HEK293 (cell line): Measurements from ENCODE around the gene FLYWCH1.

Experiments used
- CTCF ChIA-PET: fragments of 350-600 bp; formaldehyde crosslinking; extraction: SDS; loops from one replicate; lab custom pipeline; 2021; ENCODE audit warnings: antibody characterized with exemption; lab: Yijun Ruan, JAX
- POLR2A ChIA-PET: fragments of 300-600 bp; formaldehyde crosslinking; extraction: SDS; loops from one replicate; lab custom pipeline; 2020; ENCODE audit warnings: antibody characterized with exemption, inconsistent platforms; lab: Yijun Ruan, JAX
- H3K27ac ChIP-seq: fragments of 200-500 bp; sonication (Bioruptor generic); 2 replicates; pipeline ENCODE4 v1.5.1; 2014; ENCODE audit warnings: low read depth, low read length, control low read depth, inconsistent platforms; ENCODE audit errors: extremely low read depth
- H3K36me3 ChIP-seq, 2 experiments: fragments of 200-500 bp in 1 of 2; sonication (Bioruptor generic) in 1 of 2; 1 replicate in 1 of 2; 2 replicates in 1 of 2; pipeline ENCODE4 v1.5.1; 2014 to 2017; ENCODE audit warnings: inconsistent platforms in 2 of 2, low read length in 2 of 2; ENCODE audit not compliant: control insufficient read depth in 2 of 2, insufficient read depth in 1 of 2
- H3K4me1 ChIP-seq: fragments of 200-500 bp; sonication (Bioruptor generic); 2 replicates; pipeline ENCODE4 v1.5.1; 2014; ENCODE audit warnings: mild to moderate bottlenecking, low read length, inconsistent platforms; ENCODE audit not compliant: control insufficient read depth, insufficient read depth
- H3K4me3 ChIP-seq: 2 replicates; pipeline ENCODE4 v1.5.1; 2011; ENCODE audit warnings: low read depth, mild to moderate bottlenecking, control low read depth, low read length, moderate library complexity
- H3K9me3 ChIP-seq: fragments of 200-500 bp; sonication (Bioruptor generic); 2 replicates; pipeline ENCODE4 v1.5.1; 2014; ENCODE audit warnings: low read depth, low read length, inconsistent platforms; ENCODE audit not compliant: control insufficient read depth, insufficient read depth
- BCL11B ChIP-seq: fragments of 450-650 bp; formaldehyde crosslinking; IDR thresholded peaks from 2 replicates; pipeline ENCODE4 v1.5.1; 2016; ENCODE audit warnings: low read depth, missing biosample characterization, missing genetic modification characterization
- KLF10 ChIP-seq: fragments of 450-650 bp; IDR thresholded peaks from 2 replicates; pipeline ENCODE4 v1.5.1; 2018; ENCODE audit warnings: missing biosample characterization, mild to moderate bottlenecking, missing genetic modification characterization
- KLF8 ChIP-seq: fragments of 450-650 bp; formaldehyde crosslinking; IDR thresholded peaks from 2 replicates; pipeline ENCODE4 v1.5.1; 2016; ENCODE audit warnings: missing biosample characterization, missing genetic modification characterization
- KLF9 ChIP-seq: fragments of 450-650 bp; formaldehyde crosslinking; IDR thresholded peaks from 2 replicates; pipeline ENCODE4 v1.5.1; 2016; ENCODE audit warnings: missing biosample characterization, missing genetic modification characterization, low read depth
- MEIS1 ChIP-seq: sonication (generic); formaldehyde crosslinking; IDR thresholded peaks from 2 replicates; pipeline ENCODE4 v1.8.1; 2022; ENCODE audit warnings: missing genetic modification reagents, mild to moderate bottlenecking, borderline replicate concordance
- SP7 ChIP-seq: fragments of 450-650 bp; formaldehyde crosslinking; IDR thresholded peaks from 2 replicates; pipeline ENCODE4 v1.5.1; 2016; ENCODE audit warnings: missing biosample characterization, missing genetic modification characterization
- YY2 ChIP-seq: fragments of 450-650 bp; formaldehyde crosslinking; IDR thresholded peaks from 2 replicates; pipeline ENCODE4 v1.5.1; 2016; ENCODE audit warnings: missing biosample characterization, missing genetic modification characterization
- ZFP3 ChIP-seq: fragments of 450-650 bp; formaldehyde crosslinking; IDR thresholded peaks from 2 replicates; pipeline ENCODE4 v1.5.1; 2016; ENCODE audit warnings: low read depth, missing biosample characterization, missing genetic modification characterization
- ZNF138 ChIP-seq: fragments of 450-650 bp; formaldehyde crosslinking; IDR thresholded peaks from 2 replicates; pipeline ENCODE4 v1.5.1; 2016; ENCODE audit warnings: missing biosample characterization, missing genetic modification characterization, borderline replicate concordance
- ZNF24 ChIP-seq: fragments of 450-650 bp; formaldehyde crosslinking; IDR thresholded peaks from 2 replicates; pipeline ENCODE4 v1.5.1; 2016; ENCODE audit warnings: missing biosample characterization, missing genetic modification characterization
- ZNF266 ChIP-seq: fragments of 450-650 bp; formaldehyde crosslinking; IDR thresholded peaks from 2 replicates; pipeline ENCODE4 v1.5.1; 2016; ENCODE audit warnings: missing biosample characterization, missing genetic modification characterization, low read depth
- ZNF311 ChIP-seq: fragments of 450-650 bp; formaldehyde crosslinking; IDR thresholded peaks from 2 replicates; pipeline ENCODE4 v1.5.1; 2017; ENCODE audit warnings: missing biosample characterization, missing genetic modification characterization, borderline replicate concordance
- ZNF324 ChIP-seq: fragments of 450-650 bp; formaldehyde crosslinking; IDR thresholded peaks from 2 replicates; pipeline ENCODE4 v1.5.1; 2016; ENCODE audit warnings: missing biosample characterization, missing genetic modification characterization
- ZNF354C ChIP-seq: fragments of 450-650 bp; formaldehyde crosslinking; IDR thresholded peaks from 2 replicates; pipeline ENCODE4 v1.5.1; 2016; ENCODE audit warnings: missing biosample characterization, missing genetic modification characterization, low read depth, borderline replicate concordance
- ZNF394 ChIP-seq: fragments of 450-650 bp; formaldehyde crosslinking; IDR thresholded peaks from 2 replicates; pipeline ENCODE4 v1.5.1; 2016; ENCODE audit warnings: missing biosample characterization, missing genetic modification characterization, mild to moderate bottlenecking, moderate library complexity, borderline replicate concordance
- ZNF555 ChIP-seq: fragments of 450-650 bp; formaldehyde crosslinking; conservative IDR thresholded peaks from 2 replicates; pipeline ENCODE4 v1.5.1; 2017; ENCODE audit warnings: missing biosample characterization, mild to moderate bottlenecking, missing genetic modification characterization, inconsistent platforms
- ZNF624 ChIP-seq: fragments of 450-650 bp; formaldehyde crosslinking; IDR thresholded peaks from 2 replicates; pipeline ENCODE4 v1.5.1; 2017; ENCODE audit warnings: missing biosample characterization, missing genetic modification characterization
- ZNF626 ChIP-seq: fragments of 450-650 bp; sonication (Bioruptor Pico); formaldehyde crosslinking; IDR thresholded peaks from 2 replicates; pipeline ENCODE4 v1.5.1; 2018; ENCODE audit warnings: missing biosample characterization, missing genetic modification characterization, inconsistent platforms
- ZNF670 ChIP-seq: fragments of 450-650 bp; formaldehyde crosslinking; IDR thresholded peaks from 2 replicates; pipeline ENCODE4 v1.5.1; 2016; ENCODE audit warnings: missing biosample characterization, missing genetic modification characterization, low read depth
- ZNF747 ChIP-seq: fragments of 450-650 bp; formaldehyde crosslinking; IDR thresholded peaks from 2 replicates; pipeline ENCODE4 v1.5.1; 2016; ENCODE audit warnings: missing biosample characterization, missing genetic modification characterization
- ZNF76 ChIP-seq: fragments of 450-650 bp; formaldehyde crosslinking; IDR thresholded peaks from 2 replicates; pipeline ENCODE4; 2016; ENCODE audit warnings: low read depth, missing biosample characterization, missing genetic modification characterization, borderline replicate concordance
- ZNF768 ChIP-seq: fragments of 450-650 bp; formaldehyde crosslinking; IDR thresholded peaks from 2 replicates; pipeline ENCODE4 v1.5.1; 2018; ENCODE audit warnings: missing biosample characterization, mild to moderate bottlenecking, missing genetic modification characterization
- TF ChIP-seq, protein P1 (sequence below): fragments of 450-650 bp; formaldehyde crosslinking; conservative IDR thresholded peaks from 2 replicates; pipeline ENCODE4 v1.5.1; 2016; ENCODE audit warnings: low read depth, missing biosample characterization, missing genetic modification characterization
- TF ChIP-seq, protein P2 (sequence below): fragments of 450-650 bp; IDR thresholded peaks from 2 replicates; pipeline ENCODE4 v1.5.1; 2018; ENCODE audit warnings: missing biosample characterization, missing genetic modification characterization
- TF ChIP-seq, protein P3 (sequence below): sonication (generic); formaldehyde crosslinking; IDR thresholded peaks from 2 replicates; pipeline ENCODE4 v1.8.1; 2022; ENCODE audit warnings: mild to moderate bottlenecking, moderate library complexity, missing genetic modification reagents
- TF ChIP-seq, protein P4 (sequence below): fragments of 450-650 bp; formaldehyde crosslinking; IDR thresholded peaks from 2 replicates; pipeline ENCODE4 v1.5.1; 2016; ENCODE audit warnings: missing biosample characterization, missing genetic modification characterization, low read depth
- TF ChIP-seq, protein P5 (sequence below): fragments of 450-650 bp; formaldehyde crosslinking; IDR thresholded peaks from 2 replicates; pipeline ENCODE4; 2016; ENCODE audit warnings: missing biosample characterization, missing genetic modification characterization

Gene FLYWCH1

DNA sequence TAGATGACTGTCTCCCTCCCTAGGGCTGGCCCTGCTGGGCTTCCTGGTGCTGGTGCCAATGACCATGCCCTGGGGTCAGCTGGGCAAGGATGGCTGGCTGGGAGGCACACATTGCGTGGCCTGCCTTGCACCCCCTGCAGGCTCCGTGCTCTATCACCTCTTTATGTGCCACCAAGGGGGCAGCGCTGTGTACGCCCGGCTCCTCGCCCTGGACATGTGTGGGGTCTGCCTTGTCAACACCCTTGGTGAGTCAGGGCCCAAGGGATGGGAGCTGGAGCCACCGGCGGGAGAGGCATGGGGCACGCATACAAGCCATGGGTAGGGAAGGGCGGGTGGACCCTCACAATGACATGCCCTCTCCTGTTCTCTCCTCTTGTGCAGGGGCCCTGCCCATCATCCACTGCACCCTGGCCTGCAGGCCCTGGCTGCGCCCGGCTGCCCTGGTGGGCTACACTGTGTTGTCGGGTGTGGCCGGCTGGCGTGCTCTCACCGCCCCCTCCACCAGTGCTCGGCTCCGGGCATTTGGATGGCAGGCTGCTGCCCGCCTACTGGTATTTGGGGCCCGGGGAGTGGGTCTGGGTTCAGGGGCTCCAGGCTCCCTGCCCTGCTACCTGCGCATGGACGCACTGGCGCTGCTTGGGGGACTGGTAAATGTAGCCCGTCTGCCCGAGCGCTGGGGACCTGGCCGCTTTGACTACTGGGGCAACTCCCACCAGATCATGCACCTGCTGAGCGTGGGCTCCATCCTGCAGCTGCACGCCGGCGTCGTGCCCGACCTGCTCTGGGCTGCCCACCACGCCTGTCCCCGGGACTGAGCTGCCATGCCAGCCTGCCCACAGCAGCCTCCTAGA is 59.6 kb downstream of the FLYWCH1 start:
- ChIA-PET CTCF (interaction anchor here (0.7 to 1.7 kb wide), 2 partner anchors 10 to 57 kb away, joined by 3 to 6 read pairs; no protein-coding TSS in a partner anchor), POLR2A (interaction anchor here (0.6 to 2.5 kb wide), 4 partner anchors 9 to 50 kb away, joined by 3 to 19 read pairs (median 11); partner anchors contain the start of genes HCFC1R1, PKMYT1 and TNFRSF12A)
- Histone ChIP-seq H3K4me1 (peaks cover 9% of the 10 kb centered on the region), H3K36me3 (peaks cover 0 to 56% of the 10 kb centered on the region in 2 experiments; a peak in 1 of 3 replicates), H3K9me3 (no peaks in the 10 kb centered on the region), H3K27ac (no peak overlapping the region), H3K4me3 (no peak overlapping the region)
- TF ChIP-seq ZNF138 (tag by site-specific recombination) (no peak), ZNF555 (tag by site-specific recombination) (no peak), ZNF324 (tag by site-specific recombination) (no peak), MEIS1 (CRISPR knock-in tag) (no peak), ZNF354C (tag by site-specific recombination) (no peak), ZNF768 (tag by site-specific recombination) (no peak), ZNF394 (no peak), ZNF311 (tag by site-specific recombination) (no peak), ZNF266 (tag by site-specific recombination) (no peak), KLF9 (tag by site-specific recombination) (no peak), ZNF624 (tag by site-specific recombination) (no peak), ZNF76 (tag by site-specific recombination) (no peak), ZNF626 (tag by site-specific recombination) (no peak), KLF8 (tag by site-specific recombination) (peak; percentile 16; the same call in 1 of the 2 replicates), KLF10 (no peak), SP7 (tag by site-specific recombination) (0 out of 2 replicates have a peak, but pooled peaks have one; percentile 17), ZNF670 (tag by site-specific recombination) (no peak), ZFP3 (tag by site-specific recombination) (no peak), BCL11B (tag by site-specific recombination) (peak; percentile 69; the same call in 1 of the 2 replicates), ZNF24 (no peak), ZNF747 (tag by site-specific recombination) (no peak), YY2 (no peak)
- TF ChIP-seq, protein P1, sequence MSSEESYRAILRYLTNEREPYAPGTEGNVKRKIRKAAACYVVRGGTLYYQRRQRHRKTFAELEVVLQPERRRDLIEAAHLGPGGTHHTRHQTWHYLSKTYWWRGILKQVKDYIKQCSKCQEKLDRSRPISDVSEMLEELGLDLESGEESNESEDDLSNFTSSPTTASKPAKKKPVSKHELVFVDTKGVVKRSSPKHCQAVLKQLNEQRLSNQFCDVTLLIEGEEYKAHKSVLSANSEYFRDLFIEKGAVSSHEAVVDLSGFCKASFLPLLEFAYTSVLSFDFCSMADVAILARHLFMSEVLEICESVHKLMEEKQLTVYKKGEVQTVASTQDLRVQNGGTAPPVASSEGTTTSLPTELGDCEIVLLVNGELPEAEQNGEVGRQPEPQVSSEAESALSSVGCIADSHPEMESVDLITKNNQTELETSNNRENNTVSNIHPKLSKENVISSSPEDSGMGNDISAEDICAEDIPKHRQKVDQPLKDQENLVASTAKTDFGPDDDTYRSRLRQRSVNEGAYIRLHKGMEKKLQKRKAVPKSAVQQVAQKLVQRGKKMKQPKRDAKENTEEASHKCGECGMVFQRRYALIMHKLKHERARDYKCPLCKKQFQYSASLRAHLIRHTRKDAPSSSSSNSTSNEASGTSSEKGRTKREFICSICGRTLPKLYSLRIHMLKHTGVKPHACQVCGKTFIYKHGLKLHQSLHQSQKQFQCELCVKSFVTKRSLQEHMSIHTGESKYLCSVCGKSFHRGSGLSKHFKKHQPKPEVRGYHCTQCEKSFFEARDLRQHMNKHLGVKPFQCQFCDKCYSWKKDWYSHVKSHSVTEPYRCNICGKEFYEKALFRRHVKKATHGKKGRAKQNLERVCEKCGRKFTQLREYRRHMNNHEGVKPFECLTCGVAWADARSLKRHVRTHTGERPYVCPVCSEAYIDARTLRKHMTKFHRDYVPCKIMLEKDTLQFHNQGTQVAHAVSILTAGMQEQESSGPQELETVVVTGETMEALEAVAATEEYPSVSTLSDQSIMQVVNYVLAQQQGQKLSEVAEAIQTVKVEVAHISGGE (tag by site-specific recombination): no peak
- TF ChIP-seq, protein P2, sequence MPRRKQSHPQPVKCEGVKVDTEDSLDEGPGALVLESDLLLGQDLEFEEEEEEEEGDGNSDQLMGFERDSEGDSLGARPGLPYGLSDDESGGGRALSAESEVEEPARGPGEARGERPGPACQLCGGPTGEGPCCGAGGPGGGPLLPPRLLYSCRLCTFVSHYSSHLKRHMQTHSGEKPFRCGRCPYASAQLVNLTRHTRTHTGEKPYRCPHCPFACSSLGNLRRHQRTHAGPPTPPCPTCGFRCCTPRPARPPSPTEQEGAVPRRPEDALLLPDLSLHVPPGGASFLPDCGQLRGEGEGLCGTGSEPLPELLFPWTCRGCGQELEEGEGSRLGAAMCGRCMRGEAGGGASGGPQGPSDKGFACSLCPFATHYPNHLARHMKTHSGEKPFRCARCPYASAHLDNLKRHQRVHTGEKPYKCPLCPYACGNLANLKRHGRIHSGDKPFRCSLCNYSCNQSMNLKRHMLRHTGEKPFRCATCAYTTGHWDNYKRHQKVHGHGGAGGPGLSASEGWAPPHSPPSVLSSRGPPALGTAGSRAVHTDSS: no peak
- TF ChIP-seq, protein P3, sequence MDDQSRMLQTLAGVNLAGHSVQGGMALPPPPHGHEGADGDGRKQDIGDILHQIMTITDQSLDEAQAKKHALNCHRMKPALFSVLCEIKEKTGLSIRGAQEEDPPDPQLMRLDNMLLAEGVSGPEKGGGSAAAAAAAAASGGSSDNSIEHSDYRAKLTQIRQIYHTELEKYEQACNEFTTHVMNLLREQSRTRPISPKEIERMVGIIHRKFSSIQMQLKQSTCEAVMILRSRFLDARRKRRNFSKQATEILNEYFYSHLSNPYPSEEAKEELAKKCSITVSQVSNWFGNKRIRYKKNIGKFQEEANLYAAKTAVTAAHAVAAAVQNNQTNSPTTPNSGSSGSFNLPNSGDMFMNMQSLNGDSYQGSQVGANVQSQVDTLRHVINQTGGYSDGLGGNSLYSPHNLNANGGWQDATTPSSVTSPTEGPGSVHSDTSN (CRISPR knock-in tag): 0 out of 2 replicates have a peak, but pooled peaks have one; percentile 24
- TF ChIP-seq, protein P4, sequence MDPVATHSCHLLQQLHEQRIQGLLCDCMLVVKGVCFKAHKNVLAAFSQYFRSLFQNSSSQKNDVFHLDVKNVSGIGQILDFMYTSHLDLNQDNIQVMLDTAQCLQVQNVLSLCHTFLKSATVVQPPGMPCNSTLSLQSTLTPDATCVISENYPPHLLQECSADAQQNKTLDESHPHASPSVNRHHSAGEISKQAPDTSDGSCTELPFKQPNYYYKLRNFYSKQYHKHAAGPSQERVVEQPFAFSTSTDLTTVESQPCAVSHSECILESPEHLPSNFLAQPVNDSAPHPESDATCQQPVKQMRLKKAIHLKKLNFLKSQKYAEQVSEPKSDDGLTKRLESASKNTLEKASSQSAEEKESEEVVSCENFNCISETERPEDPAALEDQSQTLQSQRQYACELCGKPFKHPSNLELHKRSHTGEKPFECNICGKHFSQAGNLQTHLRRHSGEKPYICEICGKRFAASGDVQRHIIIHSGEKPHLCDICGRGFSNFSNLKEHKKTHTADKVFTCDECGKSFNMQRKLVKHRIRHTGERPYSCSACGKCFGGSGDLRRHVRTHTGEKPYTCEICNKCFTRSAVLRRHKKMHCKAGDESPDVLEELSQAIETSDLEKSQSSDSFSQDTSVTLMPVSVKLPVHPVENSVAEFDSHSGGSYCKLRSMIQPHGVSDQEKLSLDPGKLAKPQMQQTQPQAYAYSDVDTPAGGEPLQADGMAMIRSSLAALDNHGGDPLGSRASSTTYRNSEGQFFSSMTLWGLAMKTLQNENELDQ (tag by site-specific recombination): no peak
- TF ChIP-seq, protein P5, sequence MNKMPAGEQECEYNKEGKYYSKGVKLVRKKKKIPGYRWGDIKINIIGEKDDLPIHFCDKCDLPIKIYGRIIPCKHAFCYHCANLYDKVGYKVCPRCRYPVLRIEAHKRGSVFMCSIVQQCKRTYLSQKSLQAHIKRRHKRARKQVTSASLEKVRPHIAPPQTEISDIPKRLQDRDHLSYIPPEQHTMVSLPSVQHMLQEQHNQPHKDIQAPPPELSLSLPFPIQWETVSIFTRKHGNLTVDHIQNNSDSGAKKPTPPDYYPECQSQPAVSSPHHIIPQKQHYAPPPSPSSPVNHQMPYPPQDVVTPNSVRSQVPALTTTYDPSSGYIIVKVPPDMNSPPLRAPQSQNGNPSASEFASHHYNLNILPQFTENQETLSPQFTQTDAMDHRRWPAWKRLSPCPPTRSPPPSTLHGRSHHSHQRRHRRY (tag by site-specific recombination): no peak
